Activated CD4-positive, alpha-beta T cell treated with anti-CD3 and anti-CD28 coated beads, Interleukin-2, amount 10 ng/mL, durations not matched to agents 24 days and 14 days (primary cell): ENCODE data around the gene OLFM2. TPM values are rescaled to one million over a fixed set of nuclear protein-coding genes. Genes with fewer than 3 reads are reported as not detected.

ENCODE experiments used
- DNase-seq: peaks from one replicate; pipeline ENCODE4 v3.0.0; 2022
- H3K27ac Mint-ChIP-seq: one replicate; pipeline ENCODE4 v1.8.0; 2022; ENCODE audit warnings: mild to moderate bottlenecking, mixed read lengths
- H3K27me3 Mint-ChIP-seq: one replicate; pipeline ENCODE4 v1.8.0; 2022; ENCODE audit warnings: mixed read lengths
- H3K36me3 Mint-ChIP-seq: one replicate; pipeline ENCODE4 v1.8.0; 2022; ENCODE audit warnings: low read depth, mild to moderate bottlenecking, mixed read lengths
- H3K4me1 Mint-ChIP-seq: one replicate; pipeline ENCODE4 v1.8.0; 2021; ENCODE audit warnings: mixed read lengths
- H3K4me3 Mint-ChIP-seq: one replicate; pipeline ENCODE4 v1.8.0; 2022; ENCODE audit warnings: mild to moderate bottlenecking, moderate library complexity, mixed read lengths
- H3K9me3 Mint-ChIP-seq: one replicate; pipeline ENCODE4 v1.8.0; 2021; ENCODE audit warnings: mixed read lengths
- intact Hi-C: fragments of 100-400 bp; cut with micrococcal nuclease; formaldehyde crosslinking; loops from one replicate; pipeline ENCODE4 v1.15.1; 2023
- total RNA-seq: library from RNA; stranded (reverse); gene quantifications from 2 replicates; pipeline ENCODE4 v1.2.3, GENCODE V29; 2022

Gene OLFM2
- total RNA-seq, 1 donor from 2014 or later: 0.82 TPM

GRCh38 chr19:9808855-9809824 lies 127.2 kb downstream of the OLFM2 start:
- H3K27me3 Mint-ChIP-seq: no peaks in the 10 kb centered on the region
- peaks cover 6% of the 10 kb centered on the region for H3K4me1 Mint-ChIP-seq
- intact Hi-C loops: no loop called here
- no peak overlapping the region for H3K27ac Mint-ChIP-seq
- no peak overlapping the region for H3K4me3 Mint-ChIP-seq
- H3K9me3 Mint-ChIP-seq: peaks cover 3% of the 10 kb centered on the region
- H3K36me3 Mint-ChIP-seq: peaks cover 31% of the 10 kb centered on the region
- DNase-seq: no peak

- no peak for DNase-seq
- Mint-ChIP-seq H3K36me3 (peaks cover 27% of the 10 kb centered on the region), H3K27me3 (no peaks in the 10 kb centered on the region), H3K27ac (no peak overlapping the region), H3K9me3 (no peaks in the 10 kb centered on the region), H3K4me1 (peaks cover 6% of the 10 kb centered on the region), H3K4me3 (no peak overlapping the region)
- intact Hi-C loops: no loop called here
These were observed 129.5 kb downstream of the OLFM2 start for GRCh38 chr19:9806803-9807202.

Other genes starting within 250 kb of the OLFM2 start
- 2.2 and 3.4 TPM in 2 replicates for gene ZNF846, start 167.8 kb downstream of the OLFM2 start, total RNA-seq
- 19.4 and 23.3 TPM in 2 replicates for gene FBXL12, start 117.4 kb downstream of the OLFM2 start, total RNA-seq
- gene UBL5, start 108.6 kb downstream of the OLFM2 start, total RNA-seq: 355 and 359 TPM in 2 replicates
- 87.9 and 93.0 TPM in 2 replicates for gene PIN1, start 101.2 kb downstream of the OLFM2 start, total RNA-seq
- gene COL5A3, start 74.0 kb upstream of the OLFM2 start, total RNA-seq: 0.59 and 0.63 TPM in 2 replicates
- not detected in 2 replicates for gene RDH8, start 77.0 kb upstream of the OLFM2 start, total RNA-seq
- gene SHFL, start 149.8 kb upstream of the OLFM2 start, total RNA-seq: 56.0 and 60.5 TPM in 2 replicates
- gene ANGPTL6, start 166.2 kb upstream of the OLFM2 start, total RNA-seq: 9.9 and 11.4 TPM in 2 replicates
- gene PPAN, start 169.8 kb upstream of the OLFM2 start, total RNA-seq: 222 and 232 TPM in 2 replicates
- gene P2RY11, start 175.2 kb upstream of the OLFM2 start, total RNA-seq: 61.1 and 62.5 TPM in 2 replicates
- 335 and 341 TPM in 2 replicates for gene EIF3G, start 183.4 kb upstream of the OLFM2 start, total RNA-seq